ENCODE measurements around the gene CFAP99. TPM values are rescaled to one million over a fixed set of nuclear protein-coding genes. Genes with fewer than 3 reads are reported as not detected.

The CFAP99 gene
- polyA plus RNA-seq, 3 donors, result 0.84 to 1.3 (median 0.91) TPM

DNA sequence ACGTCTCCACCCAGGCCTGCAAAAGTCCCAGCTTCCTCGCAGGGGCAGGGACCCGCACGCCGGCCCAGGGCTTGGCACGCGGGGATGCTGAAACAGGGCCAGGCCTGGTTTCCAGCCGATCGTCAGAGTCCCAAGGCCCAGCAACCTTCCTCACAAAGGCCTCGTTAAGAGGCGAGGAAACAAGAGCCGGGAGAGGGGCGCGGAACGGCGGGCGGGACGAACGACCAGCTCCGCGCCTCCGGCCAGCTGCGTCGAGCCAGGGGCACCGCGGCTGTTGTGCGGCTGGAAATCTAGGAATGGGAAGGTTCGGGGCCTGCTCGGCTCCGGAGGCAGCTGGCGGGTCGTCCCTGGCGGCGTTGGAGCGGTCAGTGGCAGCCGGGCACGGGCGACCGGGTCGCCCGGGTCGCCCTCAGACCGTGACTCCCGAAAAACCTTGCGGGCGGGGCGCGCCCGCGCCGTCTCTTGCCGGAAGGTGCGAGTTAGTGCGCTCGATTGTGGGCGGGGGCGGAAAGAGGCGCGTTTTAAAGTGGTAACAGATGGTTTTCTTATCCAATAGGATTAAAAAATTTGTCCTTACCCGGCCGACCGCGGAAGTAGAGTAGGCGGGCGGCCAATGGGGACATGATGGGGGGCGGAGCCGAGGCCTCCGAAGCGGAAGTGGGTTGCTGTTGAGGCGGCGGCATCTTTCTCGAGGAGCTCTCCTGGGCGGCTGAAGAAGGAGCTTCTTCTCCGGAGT lies 49.9 kb downstream of the CFAP99 start, which contains the start of gene RNF4:
TSS of gene RNF4 (plus strand) at position 651 of the 736 bp plus-strand sequence. CDS start 21,388 bp downstream, outside the sequence.
- DNase-seq, result peak; percentile 96

DNA sequence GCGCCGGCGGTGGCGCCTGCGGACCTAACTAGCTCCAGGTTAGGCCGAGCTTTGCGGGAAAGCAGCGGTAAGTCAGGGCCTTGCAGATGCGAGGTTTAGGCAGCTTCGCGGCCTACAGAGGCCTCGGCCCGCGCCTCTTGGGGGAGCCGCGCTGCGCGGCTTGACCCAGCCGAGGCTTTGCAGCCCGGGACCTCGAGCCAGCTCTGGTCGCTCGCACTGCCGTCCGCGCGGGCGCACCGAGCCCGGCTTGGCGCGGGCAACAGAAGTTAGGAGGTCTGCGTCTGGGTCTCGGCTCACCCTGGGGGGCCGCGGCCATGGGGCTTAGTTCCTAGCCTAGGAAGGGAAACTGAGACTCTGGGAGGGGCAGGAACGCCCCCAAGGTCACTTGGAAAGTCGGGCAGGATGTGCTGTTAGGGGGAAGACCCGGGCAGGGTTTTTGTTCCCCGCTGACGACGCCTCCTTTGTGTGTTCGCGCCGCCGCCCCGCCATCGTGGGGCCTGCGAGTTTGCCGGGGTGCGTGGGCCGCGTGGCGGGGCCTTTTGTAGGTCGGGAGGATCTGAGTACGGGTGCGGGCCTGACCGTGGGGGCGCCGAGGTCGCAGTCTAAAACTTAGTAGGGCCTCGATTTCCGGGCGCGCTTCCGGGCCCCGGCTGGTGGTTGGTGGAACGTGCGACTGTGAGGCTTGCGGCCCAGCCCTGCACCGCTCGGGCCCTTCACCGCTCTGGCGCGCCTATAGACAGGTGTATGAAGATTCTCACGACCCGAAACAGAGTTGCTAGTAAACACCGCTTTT lies 50.6 kb downstream of the CFAP99 start:
- no peak for DNase-seq

DNA sequence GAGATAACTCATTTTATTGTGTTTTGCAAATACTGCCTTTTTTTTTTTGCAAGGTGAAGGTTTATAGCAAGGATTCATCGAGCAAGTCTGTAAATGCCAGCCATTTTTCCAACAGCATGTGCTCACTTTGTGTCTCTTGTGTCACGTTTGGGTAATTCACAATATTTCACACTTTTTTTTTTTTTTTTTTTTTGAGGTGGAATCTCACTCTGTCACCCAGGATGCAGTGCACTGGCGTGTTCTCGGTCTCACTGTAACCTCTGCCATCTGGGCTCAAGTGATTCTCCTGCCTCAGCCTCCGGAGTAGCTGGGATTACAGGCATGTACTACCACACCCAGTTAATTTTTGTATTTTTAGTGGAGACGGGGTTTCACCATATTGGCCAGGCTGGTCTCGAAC lies 52.0 kb downstream of the CFAP99 start:
- DNase-seq, result no peak

DNA sequence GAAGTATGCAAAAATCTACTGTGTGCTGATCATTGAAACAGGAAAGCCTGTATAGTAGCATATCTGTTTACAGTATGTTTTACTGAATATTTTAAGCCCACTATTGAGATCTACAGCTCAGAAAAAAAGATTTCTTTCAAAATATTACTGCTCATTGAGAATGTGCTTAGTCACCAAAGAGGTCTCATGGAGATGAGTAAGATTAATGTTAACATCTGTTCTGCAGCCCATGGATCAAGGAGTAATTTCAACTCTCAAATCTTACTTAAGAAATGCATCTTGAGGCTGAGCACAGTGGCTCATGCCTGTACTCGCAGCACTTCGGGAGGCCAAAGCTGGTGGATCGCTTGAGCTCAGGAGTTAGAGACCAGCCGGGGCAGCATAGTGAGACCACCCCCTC lies 53.4 kb downstream of the CFAP99 start:
- DNase-seq, result no peak

DNA sequence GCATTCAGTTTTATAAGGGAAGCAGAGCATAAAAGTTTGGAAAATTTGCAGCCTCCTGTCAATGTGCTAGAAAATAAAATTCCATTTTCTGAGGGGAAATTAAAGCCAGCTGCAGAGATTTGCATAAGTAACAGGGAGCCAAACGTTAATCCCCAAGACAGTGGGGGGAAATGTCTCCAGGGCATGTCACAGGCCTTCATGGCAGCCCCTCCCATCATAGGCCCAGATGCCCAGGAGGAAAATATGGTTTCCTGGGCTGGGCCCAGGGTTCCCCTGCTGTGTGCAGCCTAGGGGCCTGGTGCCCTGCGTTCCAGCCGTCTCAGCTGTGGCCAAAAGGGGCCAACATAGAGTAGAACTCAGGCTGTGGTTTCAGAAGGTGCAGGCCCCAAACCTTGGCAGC lies 59.5 kb downstream of the CFAP99 start:
- no peak for DNase-seq

DNA sequence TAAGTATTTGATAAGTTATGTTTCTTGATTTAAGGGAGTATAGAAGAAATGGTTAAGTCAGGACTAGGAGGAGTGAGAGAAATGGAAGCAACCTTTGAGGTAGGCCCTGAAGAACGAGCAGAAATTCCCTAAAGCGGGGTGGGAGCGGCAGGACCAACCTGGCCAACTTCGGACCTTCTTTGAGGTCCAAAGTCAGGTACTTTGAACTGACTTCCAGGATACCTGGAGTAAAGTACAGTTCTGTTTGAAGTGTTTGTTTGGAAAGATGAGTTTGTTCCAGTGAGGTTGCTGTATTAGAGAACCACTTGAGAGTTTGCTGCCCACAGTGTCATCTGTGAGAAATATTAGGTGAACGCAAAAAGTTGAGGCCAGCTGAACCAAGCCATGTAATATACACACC lies 61.9 kb downstream of the CFAP99 start:
- DNase-seq, result no peak

DNA sequence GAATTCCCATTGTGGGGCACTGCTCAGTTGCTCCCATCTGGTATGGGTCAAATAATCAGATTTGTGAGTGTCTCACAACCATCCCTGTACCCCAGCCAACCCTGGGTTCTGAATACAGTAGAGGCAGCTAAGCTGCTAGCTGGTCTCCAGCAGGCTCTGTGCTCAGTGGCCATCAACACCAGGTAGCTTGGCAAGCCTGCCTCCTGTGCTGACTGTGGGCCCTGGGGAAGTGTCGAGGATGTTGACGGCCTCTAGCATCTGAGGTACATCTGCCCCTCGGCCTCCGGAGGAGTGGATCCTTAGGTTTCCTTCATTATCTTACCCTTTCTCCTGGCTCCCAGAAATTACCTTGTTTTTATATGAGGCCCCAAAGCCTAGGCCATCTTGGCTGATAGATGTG lies 63.4 kb downstream of the CFAP99 start:
- no peak for DNase-seq

DNA sequence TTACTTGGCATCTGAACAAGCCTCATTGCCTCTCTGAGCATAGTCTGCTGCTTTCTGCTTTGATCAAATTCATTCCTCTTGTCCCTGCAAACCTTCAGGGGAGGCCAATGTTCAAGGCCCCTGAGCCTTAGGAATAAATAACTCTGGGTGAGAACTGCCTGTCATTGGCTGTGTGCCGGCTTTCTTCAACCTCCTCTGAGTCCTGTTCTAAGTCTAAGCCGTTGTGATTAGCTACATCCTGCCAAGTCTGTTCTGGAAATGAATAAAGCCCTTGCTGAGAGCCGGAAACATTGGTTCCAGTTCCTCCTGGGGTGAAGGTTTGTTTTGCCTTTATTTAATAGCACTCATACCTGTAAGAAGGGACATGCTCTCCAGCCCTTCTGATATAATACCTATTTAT lies 63.9 kb downstream of the CFAP99 start:
- no peak for DNase-seq

DNA sequence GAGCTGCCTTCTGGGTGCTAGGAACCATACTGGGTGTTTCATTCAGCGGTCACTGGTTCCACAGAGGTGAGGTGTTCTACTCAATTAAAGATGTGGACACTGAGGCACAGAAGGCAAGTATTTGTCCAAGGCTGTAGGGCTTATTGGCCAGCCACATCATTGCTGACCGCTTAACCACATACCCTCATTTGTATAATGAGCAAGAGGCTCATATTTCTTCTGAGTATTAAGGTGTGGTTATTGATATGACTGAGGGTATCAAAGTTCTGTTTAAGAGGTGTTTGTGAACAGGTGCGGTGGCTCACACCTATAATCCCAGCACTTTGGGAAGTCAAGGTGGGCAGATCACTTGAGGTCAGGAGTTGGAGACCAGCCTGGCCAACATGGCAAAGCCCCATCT lies 64.5 kb downstream of the CFAP99 start:
- no peak for DNase-seq

DNA sequence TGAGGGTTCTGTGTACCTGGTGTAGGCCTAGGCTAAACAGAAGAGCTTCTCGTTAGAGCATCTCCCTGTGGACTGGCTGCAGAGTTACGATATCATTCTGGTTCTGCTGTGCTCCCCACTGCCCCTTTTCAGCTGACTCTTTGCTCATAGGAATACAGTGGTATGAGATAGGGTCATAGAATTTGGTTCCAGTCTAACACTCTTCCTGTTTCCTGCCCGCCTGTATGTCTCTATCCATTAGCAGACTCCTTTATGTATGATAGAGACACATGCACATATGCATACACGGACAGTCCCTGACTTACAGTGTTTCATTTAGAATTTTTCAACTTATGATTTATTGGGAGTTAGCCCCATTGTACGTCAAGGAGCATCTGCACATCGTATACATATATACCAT lies 65.4 kb downstream of the CFAP99 start:
- DNase-seq, result no peak

DNA sequence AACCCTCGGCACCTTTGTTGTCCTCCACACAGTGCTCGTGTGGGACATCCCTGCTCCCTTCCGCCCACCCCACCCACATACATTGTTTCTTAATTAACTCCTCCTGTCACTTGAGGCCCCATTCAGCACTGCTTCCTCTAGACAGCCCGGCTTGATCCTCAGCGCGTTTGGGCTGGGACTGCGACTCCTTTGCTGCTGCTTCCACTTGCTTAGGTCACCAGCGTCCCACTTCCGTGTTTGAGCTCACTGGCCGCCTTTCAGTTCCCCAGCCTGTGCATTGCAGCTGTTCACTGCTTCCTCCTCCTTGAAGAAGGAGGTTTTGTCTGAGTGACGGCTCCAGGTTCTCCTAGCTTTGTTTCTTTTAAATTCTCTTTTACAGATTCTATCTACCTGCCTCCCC lies 66.2 kb downstream of the CFAP99 start:
- DNase-seq, result no peak

DNA sequence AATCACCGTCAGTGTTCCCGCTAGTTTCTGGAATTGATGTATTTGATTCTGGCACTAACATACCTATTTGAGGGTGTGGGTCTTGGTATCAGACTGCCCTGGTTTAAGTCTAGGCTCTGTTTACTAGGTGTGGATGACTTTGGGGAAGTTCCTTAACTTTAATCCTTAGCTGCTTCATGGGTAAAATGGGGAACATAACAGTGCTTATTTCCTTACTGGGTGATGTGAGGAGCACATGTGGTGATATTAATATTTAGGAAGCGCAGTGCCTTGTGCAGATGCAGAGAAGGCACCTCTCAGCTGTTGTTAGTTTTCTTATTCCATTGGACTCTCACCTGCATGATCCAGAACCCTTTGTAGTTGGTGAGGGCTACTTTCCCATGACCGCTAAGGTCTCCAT lies 67.2 kb downstream of the CFAP99 start:
- no peak for DNase-seq

DNA sequence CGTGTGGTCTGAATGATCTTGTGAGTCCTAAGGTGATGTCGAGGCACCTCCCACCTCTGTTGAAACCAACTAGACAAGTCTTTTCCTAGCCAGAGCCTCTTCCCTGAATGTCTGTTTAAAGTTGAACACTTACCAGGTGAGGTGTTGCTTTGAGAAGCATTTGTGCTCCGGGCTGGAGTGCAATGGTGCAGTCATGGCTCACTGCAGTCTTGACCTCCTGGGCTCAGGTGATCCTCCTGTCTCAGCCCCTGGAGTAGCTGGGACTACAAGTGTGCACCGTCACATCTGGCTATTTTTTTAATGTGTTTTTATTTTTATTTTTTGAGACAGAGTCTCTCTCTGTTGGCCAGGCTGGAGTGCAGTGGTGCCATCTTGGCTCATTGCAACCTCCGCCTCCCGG lies 68.2 kb downstream of the CFAP99 start:
- DNase-seq, result no peak

DNA sequence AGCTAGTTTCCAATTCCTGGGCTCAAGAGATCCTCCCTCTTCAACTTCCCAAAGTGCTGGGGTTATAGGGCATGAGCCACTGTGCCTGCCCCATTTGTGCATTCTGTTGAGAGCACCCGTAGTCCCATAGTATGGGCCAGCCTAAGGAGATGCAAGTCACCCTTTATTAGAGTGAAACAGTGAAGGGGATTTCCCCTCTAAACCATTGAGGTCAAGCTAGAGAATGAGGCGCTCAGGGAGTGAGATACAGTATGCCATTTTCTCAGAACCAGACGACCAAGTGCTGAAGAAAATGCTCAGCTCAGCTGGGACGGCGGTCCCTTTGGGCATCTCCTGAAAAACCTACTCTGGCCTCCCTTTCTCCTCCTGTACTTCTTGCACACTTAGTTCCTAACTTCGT lies 68.9 kb downstream of the CFAP99 start:
- no peak for DNase-seq

DNA sequence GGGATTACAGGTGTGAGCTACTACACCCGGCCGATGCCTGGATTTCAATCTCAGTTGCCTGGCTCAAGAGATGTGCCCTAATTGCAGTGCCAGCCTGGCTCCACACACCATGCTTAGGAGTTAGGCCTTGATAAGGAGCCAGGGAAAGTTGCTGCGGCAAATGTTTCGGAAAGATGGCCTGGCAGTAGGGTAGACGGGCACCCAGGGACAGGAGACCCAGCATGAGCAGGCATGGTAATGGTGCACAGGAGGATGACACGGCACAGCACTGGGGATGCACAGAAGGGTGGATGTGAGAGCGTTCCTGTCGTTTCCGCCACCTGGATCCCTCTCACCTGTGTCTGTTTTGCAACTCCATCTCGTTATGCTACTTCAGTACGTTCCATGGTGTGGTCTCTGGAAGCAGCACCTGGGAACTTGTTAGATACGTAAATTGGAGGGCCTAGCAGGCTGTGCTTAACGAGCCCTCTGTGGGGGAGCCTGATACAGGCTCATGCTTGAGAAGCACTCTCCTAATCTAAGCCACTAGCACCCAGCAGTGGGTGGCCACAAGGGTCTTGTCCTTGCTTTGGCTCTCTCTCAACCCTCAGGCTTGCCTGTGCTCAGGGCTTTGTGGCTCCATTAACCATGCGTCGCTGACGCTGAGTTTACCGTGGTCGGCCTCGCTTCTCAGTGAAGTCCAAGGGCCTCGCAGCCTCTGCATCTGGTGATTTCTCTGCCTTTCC lies 70.5 kb downstream of the CFAP99 start:
- DNase-seq, result no peak

DNA sequence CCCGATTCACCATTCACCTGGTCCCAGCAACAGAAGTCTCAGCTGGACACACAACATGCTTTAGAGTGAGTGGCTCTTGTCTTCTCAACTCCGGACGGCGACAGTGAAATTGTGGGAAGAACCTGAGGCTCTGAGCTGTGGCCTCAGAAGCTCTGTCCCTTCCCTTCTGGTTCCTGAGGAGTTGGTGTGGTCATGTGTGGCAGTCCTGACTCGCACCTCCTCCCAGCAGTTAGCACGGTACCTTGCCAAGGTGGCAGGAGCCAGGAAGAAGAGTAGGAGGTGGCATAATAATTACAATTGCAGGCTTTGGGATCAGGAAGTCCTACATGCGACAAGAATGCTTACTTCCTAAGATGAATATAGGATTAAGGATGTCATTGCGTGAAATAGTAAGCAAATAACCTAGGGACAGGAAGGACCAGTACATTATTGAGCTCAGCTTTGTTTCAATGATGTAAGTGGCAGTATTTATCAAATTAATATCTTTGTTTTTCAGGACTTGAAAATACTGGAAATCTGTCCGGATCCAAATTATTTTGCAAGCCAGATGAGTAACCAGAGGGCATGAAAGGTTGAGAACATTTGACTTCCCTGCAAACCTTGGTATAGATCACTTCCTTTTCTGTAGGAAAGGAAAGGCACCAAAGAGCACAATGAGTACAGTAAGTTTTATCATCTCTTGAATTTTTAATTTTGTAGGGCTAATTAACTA lies 71.2 kb downstream of the CFAP99 start:
- DNase-seq, result no peak

DNA sequence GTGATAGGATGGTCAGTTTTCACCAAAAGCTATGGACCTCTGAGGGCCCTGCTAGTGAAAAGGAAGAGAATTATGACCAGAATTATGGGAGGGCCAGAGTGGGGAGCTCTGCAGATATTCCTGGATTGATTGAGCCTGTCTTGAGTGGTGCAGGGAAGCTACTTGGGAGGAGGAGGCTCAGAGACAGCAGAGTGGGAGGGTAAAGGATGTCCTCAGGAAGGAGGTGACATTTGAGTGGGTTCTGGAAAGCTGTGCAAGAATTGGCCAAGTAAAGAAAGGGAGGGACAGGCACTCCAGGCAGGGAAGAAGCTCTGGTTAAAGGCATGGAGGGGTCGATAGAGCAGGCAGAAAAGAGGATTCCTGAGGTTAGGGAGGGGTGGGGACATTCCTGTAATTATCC lies 74.2 kb downstream of the CFAP99 start:
- DNase-seq, result no peak

DNA sequence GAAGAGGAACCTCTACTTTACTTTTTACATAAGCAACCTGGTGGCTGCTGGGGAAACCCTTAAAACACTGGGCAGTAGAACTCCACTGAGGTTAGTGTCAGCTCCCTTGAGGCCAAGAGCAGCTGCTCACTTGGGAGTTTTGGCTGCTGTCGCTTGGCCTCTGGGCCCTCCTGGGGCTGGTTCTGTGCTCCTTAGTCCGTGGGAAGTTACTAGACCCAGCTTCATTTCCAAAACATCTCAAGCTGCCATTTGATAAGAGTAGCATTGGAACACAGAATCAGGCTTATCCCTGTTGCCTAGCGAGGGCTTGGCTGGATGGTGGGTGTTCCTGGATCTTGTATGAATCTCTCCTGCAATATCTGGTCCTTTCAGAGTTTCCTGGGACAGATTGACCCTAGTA lies 76.2 kb downstream of the CFAP99 start:
- DNase-seq, result no peak

DNA sequence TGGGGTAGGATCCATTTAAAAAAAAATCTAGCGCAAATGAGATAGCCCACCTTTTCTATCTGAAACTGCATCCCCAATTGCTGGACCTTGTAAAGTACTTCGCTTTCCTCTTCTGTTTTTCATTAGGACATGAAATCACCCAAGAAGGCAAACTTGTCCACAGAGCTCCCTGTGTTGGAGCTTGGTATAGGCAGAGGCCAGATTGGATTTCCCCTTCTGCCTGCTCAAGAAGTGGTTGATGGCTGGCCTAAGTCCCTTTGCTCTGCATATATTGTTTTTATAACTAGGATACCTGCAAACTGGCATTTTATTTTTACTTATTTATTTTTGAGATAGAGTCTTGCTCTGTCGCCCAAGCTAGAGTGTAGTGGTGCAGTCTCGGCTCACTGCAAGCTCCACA lies 78.6 kb downstream of the CFAP99 start:
- no peak for DNase-seq

DNA sequence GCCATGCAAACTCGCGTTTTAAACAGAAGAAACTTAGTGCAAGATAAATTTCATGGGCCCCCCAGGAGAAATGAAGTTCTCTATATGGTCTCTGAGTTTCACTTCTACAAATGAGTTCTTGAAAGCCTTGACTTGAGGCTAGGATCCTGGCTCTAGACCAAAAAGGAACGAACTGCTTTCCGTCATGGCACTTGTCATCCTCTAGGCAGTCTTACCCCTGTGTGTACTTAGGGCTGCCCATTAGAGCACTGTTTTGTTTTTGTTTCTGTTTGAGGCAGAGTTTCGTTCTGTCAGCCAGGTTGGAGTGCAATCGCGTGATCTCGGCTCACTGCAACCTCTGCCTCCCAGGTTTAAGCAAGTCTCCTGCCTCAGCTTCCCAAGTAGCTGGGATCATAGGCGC lies 79.2 kb downstream of the CFAP99 start:
- no peak for DNase-seq

DNA sequence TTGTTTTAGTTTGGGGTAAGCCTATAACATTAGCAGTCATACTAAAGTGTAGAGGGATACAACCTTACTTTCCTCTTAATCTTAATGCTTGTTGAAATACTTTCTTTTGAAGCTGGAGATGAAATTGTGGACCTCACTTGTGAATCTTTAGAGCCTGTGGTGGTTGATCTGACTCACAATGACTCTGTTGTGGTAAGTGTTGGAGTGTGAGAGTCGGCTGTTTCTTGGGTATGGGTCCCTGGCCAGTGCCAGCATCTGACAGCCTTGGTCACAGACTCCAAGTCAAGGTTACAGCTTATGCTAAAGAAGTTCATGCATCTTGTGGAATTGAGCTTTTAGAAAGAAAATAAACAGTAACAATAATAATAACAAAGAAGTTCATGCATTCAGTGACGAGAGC lies 81.8 kb downstream of the CFAP99 start:
- no peak for DNase-seq

DNA sequence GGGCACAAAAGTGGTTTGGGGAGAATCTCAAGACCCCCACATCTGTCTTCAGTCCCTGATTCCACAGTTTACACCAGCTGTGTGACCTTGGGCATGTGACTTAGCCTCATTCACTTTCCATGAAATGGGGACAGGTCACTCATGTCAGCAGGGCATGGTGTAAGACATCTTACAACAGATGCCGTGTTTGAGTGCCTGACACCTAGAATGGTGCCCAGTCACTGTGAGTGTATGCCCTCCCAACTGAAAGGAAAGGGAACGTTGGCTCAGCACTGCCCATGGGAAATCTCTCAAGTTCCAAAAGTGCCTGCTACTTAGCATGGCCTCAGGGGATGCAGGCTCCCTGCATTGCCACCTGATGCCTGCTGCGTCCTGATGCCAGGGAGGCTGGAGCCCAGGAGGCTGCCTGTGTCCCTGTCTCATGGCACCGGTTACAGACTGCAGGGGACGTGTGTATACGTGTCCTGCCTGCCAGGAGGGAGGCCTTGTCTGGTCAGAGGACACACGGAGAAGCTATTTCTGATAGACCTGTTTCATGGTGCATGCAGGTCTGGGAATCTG lies 82.4 kb downstream of the CFAP99 start:
- no peak for DNase-seq
